ENCODE results near the gene DPEP2. TPM values are rescaled to one million over a fixed set of nuclear protein-coding genes. Genes with fewer than 3 reads are reported as not detected.

Gene DPEP2
- total and polyA plus RNA-seq, 2 of the 4 experiments (the other 2 are of a cell fraction), result not detected

- H4K5ac ChIP-seq (ENCODE audit: low read depth, low read length), result no peak overlapping the region
- POLR2A ChIA-PET (ENCODE audit: unreplicated experiment), result no interaction called here
- no CpG with 5 or more reads among the region's 9 CpGs for whole genome bisulfite sequencing, 2 experiments (ENCODE audit: extremely low coverage in 2 of 2, insufficient read length in 1 of 2)
- H3K36me3 ChIP-seq (ENCODE audit: control insufficient read depth, insufficient read depth, low read length), result no peaks in the 10 kb centered on the region
- H2BK15ac ChIP-seq (ENCODE audit: low read depth, low read length), result no peak overlapping the region
- dilution Hi-C loops (cut with HindIII; ENCODE audit: low sequenced_read_pairs, unreplicated experiment) (no loop called here), in situ Hi-C loops (cut with MboI; ENCODE audit: low sequenced_read_pairs) (no loop called here), intact Hi-C loops (cut with micrococcal nuclease) (no loop called here)
- H4K8ac ChIP-seq (ENCODE audit: low read depth in 2 of 2, low read length in 2 of 2), result no peak overlapping the region
- H3K27me3 ChIP-seq (ENCODE audit: control insufficient read depth, insufficient read depth, low read length), result peaks cover 29% of the 10 kb centered on the region
- no peak overlapping the region for H3K4me3 ChIP-seq (ENCODE audit: insufficient read depth, low read depth, low read length)
- H3K14ac ChIP-seq (replicated peaks; ENCODE audit: low read depth, low read length), result no peak overlapping the region
- no TSS peak for BruUV-seq (replicated peaks)
- no peak overlapping the region for H2AK5ac ChIP-seq (ENCODE audit: low read depth, low read length)
- DNase-seq, result no peak
- H3K23ac ChIP-seq (ENCODE audit: low read depth, low read length), result no peak overlapping the region
- no peak overlapping the region for H3K56ac ChIP-seq (ENCODE audit: extremely low read depth, insufficient read depth, low read length)
- no peaks in the 10 kb centered on the region for H3K79me1 ChIP-seq (ENCODE audit: low read depth in 1 of 2, low read length in 2 of 2)
- H2AFZ ChIP-seq (replicated peaks; ENCODE audit: low read length, poor library complexity), result no peak overlapping the region
- H3K9ac ChIP-seq (ENCODE audit: low read depth, low read length), result no peak overlapping the region
- no peak overlapping the region for H2BK5ac ChIP-seq (ENCODE audit: low read depth, low read length, poor library complexity, severe bottlenecking)
- no peak overlapping the region for H3K4me2 ChIP-seq (ENCODE audit: low read depth, low read length)
- no peak overlapping the region for H2AK9ac ChIP-seq (replicated peaks; ENCODE audit: low read depth, low read length, poor library complexity)
- H3K18ac ChIP-seq (ENCODE audit: low read depth, low read length), result no peak overlapping the region
- no peaks in the 10 kb centered on the region for H3K9me1 ChIP-seq (ENCODE audit: insufficient read depth, low read length)
- H3K4me1 ChIP-seq (ENCODE audit: control insufficient read depth, insufficient read depth, low read length), result no peaks in the 10 kb centered on the region
- TF ChIP-seq SMC3 (IDR thresholded peaks at IDR 0.05; ENCODE audit: low read depth, low read length) (no peak), MXI1 (IDR thresholded peaks at IDR 0.05; ENCODE audit: borderline replicate concordance, low read depth, low read length) (no peak), BHLHE40 (IDR thresholded peaks at IDR 0.05; ENCODE audit: low read depth, low read length) (no peak), CEBPB (IDR thresholded peaks at IDR 0.05; ENCODE audit: low read depth, low read length) (no peak), MAZ (IDR thresholded peaks at IDR 0.05; ENCODE audit: borderline replicate concordance, low read depth, low read length) (no peak), MAFK (IDR thresholded peaks at IDR 0.05; ENCODE audit: low read depth, low read length) (no peak), RFX5 (IDR thresholded peaks at IDR 0.05; ENCODE audit: low read depth, low read length) (no peak), RAD21 (IDR thresholded peaks at IDR 0.05; ENCODE audit: low read length) (no peak), NFE2L2 (IDR thresholded peaks at IDR 0.05; ENCODE audit: low read depth, low read length) (no peak), RCOR1 (IDR thresholded peaks at IDR 0.05; ENCODE audit: insufficient replicate concordance, low read length) (no peak), FOS (IDR thresholded peaks at IDR 0.05; ENCODE audit: low read depth, low read length) (no peak), CHD1 (IDR thresholded peaks at IDR 0.05; ENCODE audit: low read depth, low read length) (no peak), POLR2A (IDR thresholded peaks at IDR 0.05; ENCODE audit: low read depth, low read length) (no peak), CTCF (conservative IDR thresholded peaks at IDR 0.05; ENCODE audit: low read depth, low read length) (no peak)
- TF ChIP-seq, protein P1, sequence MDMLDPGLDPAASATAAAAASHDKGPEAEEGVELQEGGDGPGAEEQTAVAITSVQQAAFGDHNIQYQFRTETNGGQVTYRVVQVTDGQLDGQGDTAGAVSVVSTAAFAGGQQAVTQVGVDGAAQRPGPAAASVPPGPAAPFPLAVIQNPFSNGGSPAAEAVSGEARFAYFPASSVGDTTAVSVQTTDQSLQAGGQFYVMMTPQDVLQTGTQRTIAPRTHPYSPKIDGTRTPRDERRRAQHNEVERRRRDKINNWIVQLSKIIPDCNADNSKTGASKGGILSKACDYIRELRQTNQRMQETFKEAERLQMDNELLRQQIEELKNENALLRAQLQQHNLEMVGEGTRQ (IDR thresholded peaks at IDR 0.05; ENCODE audit: low read depth, low read length), result no peak
- no peak for ATAC-seq (ENCODE audit: low read depth)
- no peaks in the 10 kb centered on the region; the same call in 1 of the 2 replicates for H4K20me1 ChIP-seq (ENCODE audit: insufficient read depth, low read length)
- no peak overlapping the region for H2BK20ac ChIP-seq (ENCODE audit: low read depth, low read length)
- H3K27ac ChIP-seq (ENCODE audit: insufficient read depth, low read length), result no peak overlapping the region
- CTCF ChIA-PET, result no interaction called here
- H3K9me3 ChIP-seq (ENCODE audit: control insufficient read depth, insufficient read depth, low read length), result no peaks in the 10 kb centered on the region
- no peak overlapping the region for H3K4ac ChIP-seq (ENCODE audit: low read depth, low read length)
- no peak overlapping the region for H4K91ac ChIP-seq (ENCODE audit: insufficient read depth, low read depth, low read length)
- no peak overlapping the region for H2BK120ac ChIP-seq (ENCODE audit: low read depth, low read length)
Observed at GRCh38 chr16:67977469-67978227, 21.6 kb downstream of the DPEP2 start.

Measured in IMR-90 (cell line).